ENCODE measurements around the gene KCNJ15. TPM values are rescaled to one million over a fixed set of nuclear protein-coding genes. Genes with fewer than 3 reads are reported as not detected.

KCNJ15 gene
- total and polyA plus RNA-seq, 2 of the 4 experiments (the other 2 are of a cell fraction), result under 0.01 to 0.07 TPM

DNA sequence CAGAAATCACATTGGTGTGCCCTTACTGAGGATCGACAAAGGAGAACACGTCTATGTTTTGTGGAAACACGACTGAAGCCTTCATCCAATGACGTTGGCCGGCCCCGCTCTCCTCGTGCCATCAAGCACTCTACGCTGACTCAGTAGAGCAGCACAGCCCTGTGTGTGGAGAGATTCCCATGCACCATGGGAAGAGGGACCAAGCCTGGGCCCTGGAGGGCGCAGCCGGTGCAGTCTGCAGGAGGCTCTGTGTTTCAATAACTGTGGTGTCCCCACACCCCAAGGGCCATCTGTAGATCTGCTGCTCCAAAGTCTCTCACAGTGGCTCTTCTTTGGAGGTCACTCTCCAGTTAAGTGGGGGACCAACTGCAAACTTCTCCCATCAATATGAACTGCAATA is 97.4 kb downstream of the KCNJ15 start:
- Histone ChIP-seq H3K27me3 (ENCODE audit: control insufficient read depth, insufficient read depth, low read length) (peaks cover 5% of the 10 kb centered on the region; the same call in 1 of the 2 replicates), H3K79me1 (ENCODE audit: low read depth in 1 of 2, low read length in 2 of 2) (peaks cover 0 to 5% of the 10 kb centered on the region in 2 experiments; a peak in 1 of 4 replicates), H3K27ac (ENCODE audit: insufficient read depth, low read length) (no peak overlapping the region), H2BK15ac (ENCODE audit: low read depth, low read length) (no peak overlapping the region), H2AFZ (replicated peaks; ENCODE audit: low read length, poor library complexity) (no peak overlapping the region), H2AK9ac (replicated peaks; ENCODE audit: low read depth, low read length, poor library complexity) (no peak overlapping the region), H3K4me3 (ENCODE audit: insufficient read depth, low read depth, low read length) (no peak overlapping the region), H3K9me1 (ENCODE audit: insufficient read depth, low read length) (peaks cover 6% of the 10 kb centered on the region; the same call in 1 of the 2 replicates), H3K4me2 (ENCODE audit: low read depth, low read length) (no peak overlapping the region), H3K4ac (ENCODE audit: low read depth, low read length) (no peak overlapping the region), H3K14ac (replicated peaks; ENCODE audit: low read depth, low read length) (no peak overlapping the region), H4K20me1 (ENCODE audit: insufficient read depth, low read length) (no peaks in the 10 kb centered on the region), H4K8ac (ENCODE audit: low read depth in 2 of 2, low read length in 2 of 2) (no peak overlapping the region), H2BK20ac (ENCODE audit: low read depth, low read length) (no peak overlapping the region), H2BK5ac (ENCODE audit: low read depth, low read length, poor library complexity, severe bottlenecking) (no peak overlapping the region), H3K36me3 (ENCODE audit: control insufficient read depth, insufficient read depth, low read length) (no peaks in the 10 kb centered on the region), H4K91ac (ENCODE audit: insufficient read depth, low read depth, low read length) (no peak overlapping the region; the same call in 1 of the 2 replicates), H3K4me1 (ENCODE audit: control insufficient read depth, insufficient read depth, low read length) (peaks cover 14% of the 10 kb centered on the region), H3K9me3 (ENCODE audit: control insufficient read depth, insufficient read depth, low read length) (no peaks in the 10 kb centered on the region), H3K56ac (ENCODE audit: extremely low read depth, insufficient read depth, low read length) (no peak overlapping the region), H3K9ac (ENCODE audit: low read depth, low read length) (no peak overlapping the region), H2AK5ac (ENCODE audit: low read depth, low read length) (peak overlapping the region; percentile 35; the same call in 1 of the 2 replicates), H3K18ac (ENCODE audit: low read depth, low read length) (no peak overlapping the region), H2BK120ac (ENCODE audit: low read depth, low read length) (no peak overlapping the region), H4K5ac (ENCODE audit: low read depth, low read length) (no peak overlapping the region), H3K23ac (ENCODE audit: low read depth, low read length) (no peak overlapping the region)
- 94% methylated on average over 8 of the region's 10 CpGs; no CpG with 5 or more reads in 1 of the 2 experiments for WGBS, 2 experiments (ENCODE audit: extremely low coverage in 2 of 2, insufficient read length in 1 of 2)
- DNase-seq (no peak), ATAC-seq (ENCODE audit: low read depth) (no peak)
- no TSS peak for BruUV-seq (replicated peaks)
- no peak for TF ChIP-seq MAZ (IDR thresholded peaks at IDR 0.05; ENCODE audit: borderline replicate concordance, low read depth, low read length)
- intact Hi-C loops (cut with micrococcal nuclease) (no loop called here), in situ Hi-C loops (cut with MboI; ENCODE audit: low sequenced_read_pairs) (loop anchor here (5.0 to 25.0 kb wide), 4 partner anchors 142 to 642 kb away; no protein-coding TSS in a partner anchor), dilution Hi-C loops (cut with HindIII; ENCODE audit: low sequenced_read_pairs, unreplicated experiment) (loop anchor here (25.0 kb wide), 1 partner anchor 142 kb away; no protein-coding TSS in a partner anchor)
- POLR2A ChIA-PET (ENCODE audit: unreplicated experiment), result no interaction called here
- CTCF ChIA-PET, result interaction anchor here (2.5 kb wide), 1 partner anchor 184 kb away, joined by 8 read pairs; no protein-coding TSS in a partner anchor

All from IMR-90 (cell line).